ENCODE results near the gene NXF2. TPM values are rescaled to one million over a fixed set of nuclear protein-coding genes. Genes with fewer than 3 reads are reported as not detected.

Gene NXF2
- total RNA-seq, 1 experiment from 2014 or later = not detected

DNA sequence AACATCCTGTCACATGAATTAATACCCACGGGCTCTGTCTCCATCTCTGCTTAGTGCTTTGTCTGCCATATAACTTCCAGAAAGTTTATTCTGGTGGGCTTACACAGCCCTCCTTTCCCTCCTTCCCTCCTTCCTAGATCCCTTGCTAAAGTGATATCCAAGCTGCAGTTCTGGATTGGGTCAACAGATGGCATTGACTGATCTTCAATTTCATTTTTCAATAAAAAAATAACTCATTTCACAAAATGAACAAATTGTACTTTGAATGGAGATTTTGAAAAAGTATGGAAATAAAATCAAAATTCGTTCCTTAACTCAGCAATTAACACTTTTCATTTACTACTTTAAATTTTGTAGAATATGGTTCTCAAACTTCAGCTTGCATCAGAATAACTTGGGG is 94.9 kb downstream of the NXF2 start:
- CTCF ChIA-PET = no interaction called here
- Histone ChIP-seq H2AFZ (ENCODE audit: low read length) (no peak overlapping the region), H3K27me3 (ENCODE audit: low read length) (no peaks in the 10 kb centered on the region)

DNA sequence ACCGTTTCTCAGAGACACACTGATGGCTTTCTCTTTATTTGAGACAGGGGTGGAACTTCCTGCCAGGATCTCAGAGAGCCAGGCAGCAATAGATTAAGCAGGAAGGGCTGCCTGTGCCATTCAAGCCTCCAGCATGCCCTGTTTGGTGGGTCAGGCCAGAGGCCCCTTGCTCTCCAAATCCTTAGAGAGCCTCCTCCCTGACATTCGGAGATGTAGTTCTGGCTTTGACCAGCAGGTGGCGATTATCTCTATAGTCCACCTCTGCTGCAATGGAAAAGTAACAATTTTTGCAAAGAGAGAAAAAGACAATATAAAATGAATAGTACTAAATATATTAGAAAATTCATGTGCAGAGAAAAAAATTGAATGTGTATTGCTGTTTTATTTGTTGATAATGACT is 98.9 kb downstream of the NXF2 start:
- intact Hi-C loops (cut with micrococcal nuclease) = no loop called here
- H3K9me3 ChIP-seq (ENCODE audit: low read length) = no peaks in the 10 kb centered on the region
- H3K36me3 ChIP-seq (ENCODE audit: low read depth, low read length) = no peaks in the 10 kb centered on the region
- ATAC-seq = peak; percentile 31; the same call in 1 of the 2 replicates
- BruUV-seq (replicated peaks) = no TSS peak
- H3K27me3 ChIP-seq (ENCODE audit: low read length) = no peaks in the 10 kb centered on the region
- ChIA-PET POLR2A (ENCODE audit: unreplicated experiment) (no interaction called here), CTCF (no interaction called here)
- no peak overlapping the region for H3K27ac ChIP-seq (ENCODE audit: low read length)
- no peak overlapping the region for H3K4me2 ChIP-seq (ENCODE audit: low read length)
- peak; percentile 70 for DNase-seq
- TF ChIP-seq, protein P1, sequence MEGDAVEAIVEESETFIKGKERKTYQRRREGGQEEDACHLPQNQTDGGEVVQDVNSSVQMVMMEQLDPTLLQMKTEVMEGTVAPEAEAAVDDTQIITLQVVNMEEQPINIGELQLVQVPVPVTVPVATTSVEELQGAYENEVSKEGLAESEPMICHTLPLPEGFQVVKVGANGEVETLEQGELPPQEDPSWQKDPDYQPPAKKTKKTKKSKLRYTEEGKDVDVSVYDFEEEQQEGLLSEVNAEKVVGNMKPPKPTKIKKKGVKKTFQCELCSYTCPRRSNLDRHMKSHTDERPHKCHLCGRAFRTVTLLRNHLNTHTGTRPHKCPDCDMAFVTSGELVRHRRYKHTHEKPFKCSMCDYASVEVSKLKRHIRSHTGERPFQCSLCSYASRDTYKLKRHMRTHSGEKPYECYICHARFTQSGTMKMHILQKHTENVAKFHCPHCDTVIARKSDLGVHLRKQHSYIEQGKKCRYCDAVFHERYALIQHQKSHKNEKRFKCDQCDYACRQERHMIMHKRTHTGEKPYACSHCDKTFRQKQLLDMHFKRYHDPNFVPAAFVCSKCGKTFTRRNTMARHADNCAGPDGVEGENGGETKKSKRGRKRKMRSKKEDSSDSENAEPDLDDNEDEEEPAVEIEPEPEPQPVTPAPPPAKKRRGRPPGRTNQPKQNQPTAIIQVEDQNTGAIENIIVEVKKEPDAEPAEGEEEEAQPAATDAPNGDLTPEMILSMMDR (conservative IDR thresholded peaks at IDR 0.05; ENCODE audit: low read depth, low read length) = peak; percentile 66
- TF ChIP-seq EZH2phosphoT487 (IDR thresholded peaks at IDR 0.05; ENCODE audit: borderline replicate concordance, low read length) = no peak
- no peaks in the 10 kb centered on the region for H3K79me2 ChIP-seq (ENCODE audit: low read length)
- H3K4me3 ChIP-seq (ENCODE audit: low read length) = no peak overlapping the region
- no peaks in the 10 kb centered on the region for H3F3A ChIP-seq (ENCODE audit: low read length, unreplicated experiment)
- H2AFZ ChIP-seq (ENCODE audit: low read length) = no peak overlapping the region
- no peaks in the 10 kb centered on the region for H3K9me2 ChIP-seq (replicated peaks; ENCODE audit: low read length)
- H3K4me1 ChIP-seq (ENCODE audit: insufficient read depth, low read length) = no peaks in the 10 kb centered on the region
- no peak overlapping the region for H3K9ac ChIP-seq (ENCODE audit: low read length)
- H4K20me1 ChIP-seq (ENCODE audit: low read length) = no peaks in the 10 kb centered on the region

More for the DNA sequence above, 94.9 kb downstream of the NXF2 start:
- Histone ChIP-seq H3K9ac (ENCODE audit: low read length) (no peak overlapping the region), H3K36me3 (ENCODE audit: low read depth, low read length) (no peaks in the 10 kb centered on the region), H4K20me1 (ENCODE audit: low read length) (no peaks in the 10 kb centered on the region), H3K4me3 (ENCODE audit: low read length) (no peak overlapping the region), H3F3A (ENCODE audit: low read length, unreplicated experiment) (no peaks in the 10 kb centered on the region), H3K9me3 (ENCODE audit: low read length) (no peaks in the 10 kb centered on the region), H3K79me2 (ENCODE audit: low read length) (no peaks in the 10 kb centered on the region), H3K4me1 (ENCODE audit: insufficient read depth, low read length) (no peaks in the 10 kb centered on the region), H3K4me2 (ENCODE audit: low read length) (no peak overlapping the region), H3K9me2 (replicated peaks; ENCODE audit: low read length) (no peaks in the 10 kb centered on the region), H3K27ac (ENCODE audit: low read length) (no peak overlapping the region)
- TF ChIP-seq EZH2phosphoT487 (IDR thresholded peaks at IDR 0.05; ENCODE audit: borderline replicate concordance, low read length) (no peak), EZH2 (IDR thresholded peaks at IDR 0.05; ENCODE audit: low read length, unreplicated experiment) (no peak)
- TF ChIP-seq, protein P1 (conservative IDR thresholded peaks at IDR 0.05; ENCODE audit: low read depth, low read length) = peak; percentile 41; the same call in 1 of the 2 replicates
- BruUV-seq (replicated peaks) = no TSS peak
- intact Hi-C loops (cut with micrococcal nuclease) = no loop called here
- ATAC-seq (no peak), DNase-seq (peak; percentile 12)
- POLR2A ChIA-PET (ENCODE audit: unreplicated experiment) = no interaction called here

Other genes starting within 250 kb of the NXF2 start
- gene TCEAL2, start 121.5 kb upstream of the NXF2 start, total RNA-seq (2014; rRNA removed) = not detected in 2 replicates
- gene TCEAL6, start 104.7 kb upstream of the NXF2 start, total RNA-seq (2014; rRNA removed) = not detected in 2 replicates
- 0.18 TPM in 1 of 2 replicates, not detected in the other for gene BEX5, start 91.2 kb upstream of the NXF2 start, total RNA-seq (2014; rRNA removed)
- gene TCP11X1, start 31.9 kb upstream of the NXF2 start, total RNA-seq (2014; rRNA removed) = not detected in 2 replicates
- gene NXF2B, start 192.8 kb downstream of the NXF2 start, total RNA-seq (2014; rRNA removed) = not detected in 2 replicates
- gene TCP11X2, start 224.6 kb downstream of the NXF2 start, total RNA-seq (2014; rRNA removed) = not detected in 2 replicates